Ovary (tissue), 3 donors: ENCODE data around the gene TNKS2.

ENCODE experiments used
- POLR2A ChIP-seq: fragments of 450-650 bp; IDR thresholded peaks from one replicate; pipeline ENCODE4 v1.6.1; 2017; ENCODE audit warnings: antibody characterized with exemption, mild to moderate bottlenecking, moderate library complexity
- TF ChIP-seq, protein P1 (sequence below), 3 donors: fragments of 450-650 bp in 2 of 3; fragments of 200-600 bp in 1 of 3; IDR thresholded peaks; one replicate each; pipeline versions ENCODE4 v1.5.1 to v1.8.0; 2016 to 2022; ENCODE audit warnings: antibody characterized with exemption in 3 of 3, mild to moderate bottlenecking in 1 of 3
- donor health status: DM: no; HTN: no; CAD: no.

DNA sequence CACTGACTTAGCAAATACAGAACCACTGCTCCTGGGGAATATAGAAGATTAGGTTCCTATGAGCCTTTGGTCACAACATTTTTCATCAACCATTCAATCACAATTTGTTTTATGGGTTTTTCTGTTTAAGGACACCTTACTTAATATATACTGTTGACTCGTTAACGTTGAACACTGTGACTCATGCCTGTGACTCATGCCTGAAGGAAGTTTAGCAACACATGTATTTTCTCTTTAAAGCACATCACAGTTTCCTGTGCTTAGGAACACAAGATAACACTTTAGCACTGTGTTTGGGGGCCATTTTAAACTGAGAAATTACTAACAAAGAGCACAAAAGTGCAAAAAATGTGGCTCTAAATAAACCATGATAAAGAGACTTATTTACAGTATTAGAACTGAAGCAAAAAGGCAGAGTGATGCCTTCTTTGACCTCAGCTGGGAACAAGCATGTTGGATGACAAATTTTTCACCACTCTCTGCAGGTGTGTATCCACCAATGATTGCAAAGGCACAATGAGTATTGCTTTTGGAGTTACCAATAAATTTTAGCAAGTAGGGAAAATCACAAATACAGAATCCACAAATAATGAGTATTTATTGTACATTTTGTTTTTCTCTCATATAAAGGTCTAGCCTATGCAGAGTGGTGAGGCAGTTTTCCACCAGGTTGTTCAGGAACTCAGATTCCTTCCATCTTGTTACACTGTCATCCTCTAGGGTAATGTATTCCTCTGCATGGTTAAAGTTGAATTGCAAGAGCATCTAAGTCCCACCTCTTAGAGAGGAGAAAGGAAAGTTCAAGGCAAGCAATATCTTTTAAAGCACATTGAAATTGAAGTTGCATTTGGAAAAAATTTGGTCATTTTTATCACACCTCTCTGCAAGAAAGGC lies 103.8 kb downstream of the TNKS2 start:
- TF ChIP-seq POLR2A, result no peak
- TF ChIP-seq, protein P1, sequence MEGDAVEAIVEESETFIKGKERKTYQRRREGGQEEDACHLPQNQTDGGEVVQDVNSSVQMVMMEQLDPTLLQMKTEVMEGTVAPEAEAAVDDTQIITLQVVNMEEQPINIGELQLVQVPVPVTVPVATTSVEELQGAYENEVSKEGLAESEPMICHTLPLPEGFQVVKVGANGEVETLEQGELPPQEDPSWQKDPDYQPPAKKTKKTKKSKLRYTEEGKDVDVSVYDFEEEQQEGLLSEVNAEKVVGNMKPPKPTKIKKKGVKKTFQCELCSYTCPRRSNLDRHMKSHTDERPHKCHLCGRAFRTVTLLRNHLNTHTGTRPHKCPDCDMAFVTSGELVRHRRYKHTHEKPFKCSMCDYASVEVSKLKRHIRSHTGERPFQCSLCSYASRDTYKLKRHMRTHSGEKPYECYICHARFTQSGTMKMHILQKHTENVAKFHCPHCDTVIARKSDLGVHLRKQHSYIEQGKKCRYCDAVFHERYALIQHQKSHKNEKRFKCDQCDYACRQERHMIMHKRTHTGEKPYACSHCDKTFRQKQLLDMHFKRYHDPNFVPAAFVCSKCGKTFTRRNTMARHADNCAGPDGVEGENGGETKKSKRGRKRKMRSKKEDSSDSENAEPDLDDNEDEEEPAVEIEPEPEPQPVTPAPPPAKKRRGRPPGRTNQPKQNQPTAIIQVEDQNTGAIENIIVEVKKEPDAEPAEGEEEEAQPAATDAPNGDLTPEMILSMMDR (IDR thresholded peaks at IDR 0.05), result no peak
